ENCODE results near the gene RPL10A. TPM values are rescaled to one million over a fixed set of nuclear protein-coding genes. Genes with fewer than 3 reads are reported as not detected.

The RPL10A gene
- total RNA-seq, 4 donors from 2014 or later = 323 to 991 (median 649) TPM

DNA sequence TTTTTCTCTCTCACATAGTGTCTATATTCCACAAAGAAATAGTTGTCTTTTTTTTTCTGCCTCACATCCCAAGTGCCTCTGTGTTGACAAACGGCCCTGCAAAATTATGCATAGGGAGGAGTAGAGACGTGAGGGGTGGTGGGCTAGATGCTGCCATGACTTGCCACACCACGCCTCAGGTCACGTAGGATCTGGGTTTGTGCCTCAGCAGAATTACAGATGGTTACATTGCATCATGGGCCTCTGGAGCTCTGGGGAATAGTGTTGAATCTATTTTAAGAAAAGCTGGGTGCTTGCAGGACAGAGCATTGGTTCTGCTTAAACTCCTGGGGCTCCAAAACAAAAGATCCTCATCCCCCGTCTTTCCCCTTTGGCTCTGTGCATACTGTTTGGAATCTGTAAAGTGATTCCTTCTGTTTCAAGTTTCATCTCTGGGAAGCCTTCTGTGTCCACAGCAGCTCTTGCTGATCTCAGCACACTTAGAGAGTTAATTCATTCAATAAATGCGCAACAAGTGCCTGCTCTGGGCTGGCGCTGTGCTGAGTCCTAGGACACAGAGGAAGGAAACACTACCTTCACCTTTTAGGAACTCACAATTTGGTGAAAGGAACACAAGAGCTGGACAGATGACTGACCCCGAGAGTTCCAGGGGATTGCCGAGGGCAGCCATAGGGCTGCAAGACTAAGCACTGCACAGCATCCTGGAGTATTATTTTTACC lies 13.7 kb upstream of the RPL10A start:
- WGBS, 2 donors (ENCODE audit: low coverage in 1 of 2) = 84 to 90% methylated on average over 5 to 9 of the region's 9 CpGs
- TF ChIP-seq EP300 (IDR thresholded peaks at IDR 0.05; ENCODE audit: low read depth) = no peak
- no peak for TF ChIP-seq POLR2AphosphoS5 (IDR thresholded peaks at IDR 0.05)
- TF ChIP-seq CTCF (IDR thresholded peaks at IDR 0.05) = no peak
- no peak for TF ChIP-seq POLR2A (IDR thresholded peaks at IDR 0.05)
- peaks cover 9 to 21% (median 16%) of the 10 kb centered on the region in 4 donors for H3K4me1 ChIP-seq
- no peak for DNase-seq
- H3K27ac ChIP-seq = no peak overlapping the region
- no peaks in the 10 kb centered on the region for H3K27me3 ChIP-seq
- no peaks in the 10 kb centered on the region for H3K36me3 ChIP-seq
- intact Hi-C loops (cut with DNase I; ENCODE audit: low total_unique reads) = loop anchor here (1.0 to 10.0 kb wide), 3 partner anchors 13 to 1030 kb away; partner anchors contain the start of genes PPARD and RPS10
- no peaks in the 10 kb centered on the region for H3K9me3 ChIP-seq
- H3K4me3 ChIP-seq = no peak overlapping the region
- in situ Hi-C loops (cut with MboI; ENCODE audit: low pct_ligation_motif_present in 1 of 4, low pct_unique_long_range_greater_than_20kb in 1 of 4, low sequenced_read_pairs in 3 of 4) = loop anchor here in 1 of 4 donors (5.0 kb wide), 1 partner anchor 112 kb away; the partner anchor contains the start of gene PPARD

DNA sequence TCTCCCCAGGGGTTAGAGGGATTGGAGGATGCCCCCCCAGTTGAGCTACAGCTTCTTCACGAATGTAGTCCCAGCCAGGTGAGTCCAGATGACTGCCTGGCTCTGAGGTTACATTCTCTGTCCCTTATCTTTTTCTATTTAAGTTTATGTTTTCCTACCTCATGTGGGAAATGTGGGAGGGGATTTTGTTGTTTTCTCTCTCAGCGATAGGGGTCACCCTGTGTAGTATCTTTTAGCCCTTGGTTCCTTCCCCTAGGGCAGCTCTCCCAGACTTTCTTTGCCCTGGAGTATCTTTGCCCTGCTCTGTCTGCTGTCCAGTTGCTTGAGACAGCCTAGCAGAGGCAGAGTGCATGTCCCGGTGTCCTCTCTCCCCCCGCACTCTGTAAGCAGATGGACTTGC lies 10.3 kb upstream of the RPL10A start:
- H3K9me3 ChIP-seq = no peaks in the 10 kb centered on the region
- no peak for DNase-seq
- TF ChIP-seq POLR2A (IDR thresholded peaks at IDR 0.05) (no peak), EP300 (IDR thresholded peaks at IDR 0.05; ENCODE audit: low read depth) (no peak), POLR2AphosphoS5 (IDR thresholded peaks at IDR 0.05) (no peak), CTCF (IDR thresholded peaks at IDR 0.05) (no peak)
- no peaks in the 10 kb centered on the region for H3K36me3 ChIP-seq
- WGBS, 2 donors (ENCODE audit: low coverage in 1 of 2) = 83 to 95% methylated on average over 1 to 4 of the region's 4 CpGs
- H3K27me3 ChIP-seq = no peaks in the 10 kb centered on the region
- no peak overlapping the region for H3K4me3 ChIP-seq
- peaks cover 5 to 9% (median 7%) of the 10 kb centered on the region in 4 donors for H3K4me1 ChIP-seq
- intact Hi-C loops (cut with DNase I; ENCODE audit: low total_unique reads) = loop anchor here (10.0 kb wide), 1 partner anchor 1033 kb away; the partner anchor contains the start of gene RPS10
- in situ Hi-C loops (cut with MboI; ENCODE audit: low pct_ligation_motif_present in 1 of 4, low pct_unique_long_range_greater_than_20kb in 1 of 4, low sequenced_read_pairs in 3 of 4) = no loop called here
- no peak overlapping the region for H3K27ac ChIP-seq

DNA sequence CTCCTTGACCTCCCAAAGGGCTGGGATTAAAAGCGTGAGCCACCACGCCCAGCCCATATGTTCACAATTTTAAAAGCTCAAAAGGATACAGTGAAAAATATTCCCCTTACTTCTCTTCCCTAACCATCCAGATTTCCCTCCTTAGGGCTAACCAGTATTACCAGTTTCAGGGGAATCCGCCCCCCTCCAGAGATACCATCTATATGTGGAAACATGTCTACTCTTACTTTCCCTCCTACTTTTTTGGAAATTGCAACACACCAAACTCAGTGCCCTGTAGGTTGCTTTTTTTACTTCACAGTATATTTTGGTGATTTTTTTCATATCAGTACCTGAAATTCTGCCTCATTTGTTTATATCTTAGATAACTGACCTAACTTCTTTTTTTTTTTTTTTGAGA lies 6.9 kb upstream of the RPL10A start:
- WGBS, 2 donors (ENCODE audit: low coverage in 1 of 2) = 33 to 76% methylated on average over 1 to 3 of the region's 3 CpGs

More for the DNA sequence above, 6.9 kb upstream of the RPL10A start:
- no peak for DNase-seq
- intact Hi-C loops (cut with DNase I; ENCODE audit: low total_unique reads) = no loop called here
- Histone ChIP-seq H3K27me3 (no peaks in the 10 kb centered on the region), H3K9me3 (no peaks in the 10 kb centered on the region), H3K27ac (no peak overlapping the region), H3K36me3 (no peaks in the 10 kb centered on the region), H3K4me1 (no peaks in the 10 kb centered on the region), H3K4me3 (no peak overlapping the region)
- TF ChIP-seq POLR2AphosphoS5 (IDR thresholded peaks at IDR 0.05) (no peak), EP300 (IDR thresholded peaks at IDR 0.05; ENCODE audit: low read depth) (no peak), POLR2A (IDR thresholded peaks at IDR 0.05) (no peak), CTCF (IDR thresholded peaks at IDR 0.05) (no peak)
- in situ Hi-C loops (cut with MboI; ENCODE audit: low pct_ligation_motif_present in 1 of 4, low pct_unique_long_range_greater_than_20kb in 1 of 4, low sequenced_read_pairs in 3 of 4) = no loop called here

Measured in transverse colon (tissue), 4 donors.